SK-N-SH treated with all-trans-retinoic acid at 6 μM for 48 hours (cell line): ENCODE measurements around the gene KCTD17.

ENCODE experiments used
- ATAC-seq: fragments of 200-7000 bp; cut with Tn5 transposase; 3 replicates; pipeline ENCODE4 v1.9.1; 2020; ENCODE audit warnings: mild to moderate bottlenecking, moderate library complexity
- ARNTL ChIP-seq: fragments of 450-650 bp; formaldehyde crosslinking; IDR thresholded peaks from 2 replicates; pipeline ENCODE4 v1.5.0; 2020; ENCODE audit warnings: low read depth, mild to moderate bottlenecking, moderate library complexity, borderline replicate concordance
- BACH2 ChIP-seq: fragments of 250-450 bp; sonication (Bioruptor Pico); IDR thresholded peaks from 2 replicates; pipeline ENCODE4 v1.9.0; 2021; ENCODE audit warnings: mild to moderate bottlenecking, borderline replicate concordance
- CREB5 ChIP-seq: fragments of 250-450 bp; sonication (Bioruptor Pico); IDR thresholded peaks from 2 replicates; pipeline ENCODE4 v1.5.1; 2020; ENCODE audit warnings: low read depth, mild to moderate bottlenecking, moderate library complexity
- CSDC2 ChIP-seq: fragments of 250-450 bp; sonication (Bioruptor Pico); IDR thresholded peaks from 2 replicates; pipeline ENCODE4 v1.5.0; 2020; ENCODE audit warnings: mild to moderate bottlenecking, moderate library complexity
- CSRNP3 ChIP-seq: fragments of 250-450 bp; sonication (Bioruptor Pico); IDR thresholded peaks from 2 replicates; pipeline ENCODE4 v1.5.1; 2021; ENCODE audit warnings: mild to moderate bottlenecking, moderate library complexity
- ESRRG ChIP-seq: fragments of 250-450 bp; sonication (Bioruptor Pico); IDR thresholded peaks from 2 replicates; pipeline ENCODE4 v1.6.1; 2021; ENCODE audit warnings: mild to moderate bottlenecking
- GLIS3 ChIP-seq: fragments of 250-450 bp; sonication (Bioruptor Pico); IDR thresholded peaks from 2 replicates; pipeline ENCODE4 v1.5.0; 2020; ENCODE audit warnings: mild to moderate bottlenecking, moderate library complexity
- ISL1 ChIP-seq: fragments of 250-450 bp; sonication (Bioruptor Pico); IDR thresholded peaks from 2 replicates; pipeline ENCODE4 v2.1.2; 2022; ENCODE audit warnings: mild to moderate bottlenecking, moderate library complexity
- OSR1 ChIP-seq: fragments of 250-450 bp; sonication (Bioruptor Pico); IDR thresholded peaks from 2 replicates; pipeline ENCODE4 v1.8.0; 2022; ENCODE audit warnings: moderate library complexity, mild to moderate bottlenecking, inconsistent platforms
- PATZ1 ChIP-seq: fragments of 250-450 bp; sonication (Bioruptor Pico); IDR thresholded peaks from 2 replicates; pipeline ENCODE4 v1.8.0; 2020; ENCODE audit warnings: mild to moderate bottlenecking, moderate library complexity, borderline replicate concordance
- POU6F1 ChIP-seq: fragments of 250-450 bp; sonication (Bioruptor Pico); IDR thresholded peaks from 2 replicates; pipeline ENCODE4 v1.8.0; 2021; ENCODE audit warnings: low read depth, mild to moderate bottlenecking, moderate library complexity, borderline replicate concordance
- RARB ChIP-seq: fragments of 250-450 bp; sonication (Bioruptor Pico); IDR thresholded peaks from 2 replicates; pipeline ENCODE4 v1.8.0; 2021; ENCODE audit warnings: mild to moderate bottlenecking, moderate library complexity
- SNAI2 ChIP-seq: fragments of 250-450 bp; sonication (Bioruptor Pico); IDR thresholded peaks from 2 replicates; pipeline ENCODE4 v1.5.0; 2020; ENCODE audit warnings: mild to moderate bottlenecking, moderate library complexity
- TCF4 ChIP-seq: fragments of 250-450 bp; sonication (Bioruptor Pico); IDR thresholded peaks from 2 replicates; pipeline ENCODE4 v1.8.0; 2021; ENCODE audit warnings: mild to moderate bottlenecking, moderate library complexity, borderline replicate concordance
- TOX ChIP-seq: fragments of 250-450 bp; sonication (Bioruptor Pico); IDR thresholded peaks from 2 replicates; pipeline ENCODE4 v1.8.0; 2021; ENCODE audit warnings: mild to moderate bottlenecking, moderate library complexity, borderline replicate concordance
- TSHZ2 ChIP-seq: fragments of 250-450 bp; sonication (Bioruptor Pico); IDR thresholded peaks from 2 replicates; pipeline ENCODE4 v1.5.0; 2020; ENCODE audit warnings: mild to moderate bottlenecking, moderate library complexity
- ZC3H10 ChIP-seq: fragments of 250-450 bp; sonication (Bioruptor Pico); IDR thresholded peaks from 2 replicates; pipeline ENCODE4 v1.5.1; 2021; ENCODE audit warnings: mild to moderate bottlenecking, moderate library complexity
- ZFP3 ChIP-seq: fragments of 250-450 bp; sonication (Bioruptor Pico); IDR thresholded peaks from 2 replicates; pipeline ENCODE4 v1.5.0; 2020; ENCODE audit warnings: mild to moderate bottlenecking, moderate library complexity
- ZFP30 ChIP-seq: fragments of 450-650 bp; formaldehyde crosslinking; IDR thresholded peaks from 2 replicates; pipeline ENCODE4 v1.5.0; 2022; ENCODE audit warnings: mild to moderate bottlenecking, moderate library complexity
- ZNF70 ChIP-seq: fragments of 450-650 bp; formaldehyde crosslinking; IDR thresholded peaks from 2 replicates; pipeline ENCODE4 v1.5.0; 2020; ENCODE audit warnings: mild to moderate bottlenecking, moderate library complexity
- ZNF8 ChIP-seq: fragments of 450-650 bp; formaldehyde crosslinking; IDR thresholded peaks from 2 replicates; pipeline ENCODE4 v1.5.0; 2020; ENCODE audit warnings: mild to moderate bottlenecking, moderate library complexity

The KCTD17 gene

GRCh38 chr22:37018815-37019308 is 32.7 kb upstream of the KCTD17 start:
- ATAC-seq: peak; percentile 56
- no peak for TF ChIP-seq TOX (CRISPR knock-in tag)
- TF ChIP-seq, all 23 proteins: peak for 0

- TF ChIP-seq GLIS3 (CRISPR knock-in tag) (no peak), ARNTL (CRISPR knock-in tag) (no peak), CREB5 (CRISPR knock-in tag) (no peak), ZFP30 (CRISPR knock-in tag) (no peak), CSDC2 (no peak)
- peak; percentile 91 for ATAC-seq
Observed at GRCh38 chr22:37019309-37020191, 32.0 kb upstream of the KCTD17 start, which contains the start of the genes MPST and TST. MPST (plus strand) TSS chr22:37019742; CDS start chr22:37019837, 95 bp downstream. TST (minus strand) TSS chr22:37019447; CDS start chr22:37018732, 715 bp downstream.

GRCh38 chr22:37020192-37020479 is 31.4 kb upstream of the KCTD17 start:
- TF ChIP-seq ISL1 (no peak), CSRNP3 (CRISPR knock-in tag) (no peak), ESRRG (no peak), PATZ1 (no peak), RARB (CRISPR knock-in tag) (no peak), GLIS3 (CRISPR knock-in tag) (no peak), CSDC2 (no peak), TCF4 (CRISPR knock-in tag) (no peak), ZC3H10 (CRISPR knock-in tag) (no peak)
- ATAC-seq: peak; percentile 61

- no peak for ATAC-seq
- TF ChIP-seq CSRNP3 (CRISPR knock-in tag) (no peak), PATZ1 (no peak), POU6F1 (CRISPR knock-in tag) (no peak), ZFP30 (CRISPR knock-in tag) (no peak), ZC3H10 (CRISPR knock-in tag) (no peak), SNAI2 (no peak), TSHZ2 (no peak), GLIS3 (CRISPR knock-in tag) (no peak), ZNF8 (CRISPR knock-in tag) (no peak), ZFP3 (no peak), ZNF70 (CRISPR knock-in tag) (no peak), ARNTL (CRISPR knock-in tag) (no peak), BACH2 (CRISPR knock-in tag) (no peak), ISL1 (no peak), OSR1 (CRISPR knock-in tag) (no peak), CSDC2 (no peak)
Observed at GRCh38 chr22:37021041-37021440, 30.5 kb upstream of the KCTD17 start.
